Panc1 (cell line): Measurements from ENCODE around the gene F8A1. TPM values are rescaled to one million over a fixed set of nuclear protein-coding genes. Genes with fewer than 3 reads are reported as not detected.
"Not testable (repeated sequence)": the region's sequence is repeated elsewhere in the genome, so short reads cannot be mapped to it uniquely, and the experiment has no call there.

Source experiments
- ATAC-seq: fragments of 200-7000 bp; cut with Tn5 transposase; 2 replicates; pipeline ENCODE4 v1.9.1; 2020; ENCODE audit warnings: mild to moderate bottlenecking, moderate library complexity
- BruUV-seq: library from RNA; stranded (reverse); fragments of 400-500 nt; replicated peaks from 2 replicates; lab custom pipeline; 2021; lab: Mats Ljungman, UMichigan
- CTCF ChIA-PET: fragments of 300-600 bp; sonication (Branson Sonifier 250); formaldehyde crosslinking; loops from one replicate; lab custom pipeline; 2022; ENCODE audit warnings: antibody characterized with exemption; lab: Charles Lee
- POLR2A ChIA-PET: fragments of 300-600 bp; sonication (Branson Sonifier 250); formaldehyde crosslinking; loops from one replicate; lab custom pipeline; 2022; ENCODE audit warnings: antibody characterized with exemption; lab: Charles Lee
- DNase-seq: peaks from one replicate; pipeline ENCODE4 v3.0.0-alpha.2; 2010; ENCODE audit warnings: low read depth, low spot score
- H3K27ac ChIP-seq: 2 replicates; pipeline ENCODE4 v1.5.1; 2011; ENCODE audit warnings: mild to moderate bottlenecking, low read length, inconsistent platforms
- H3K27me3 ChIP-seq: fragments of 200-500 bp; sonication (Bioruptor generic); 2 replicates; pipeline ENCODE4 v1.6.0; 2014; ENCODE audit warnings: low read length, inconsistent platforms; ENCODE audit not compliant: control insufficient read depth, insufficient read depth
- H3K36me3 ChIP-seq: fragments of 200-500 bp; sonication (Bioruptor generic); 2 replicates; pipeline ENCODE4 v1.5.1; 2014; ENCODE audit warnings: inconsistent platforms, mild to moderate bottlenecking, low read length, moderate library complexity; ENCODE audit not compliant: control insufficient read depth, insufficient read depth
- H3K4me1 ChIP-seq: 2 replicates; pipeline ENCODE4 v1.5.1; 2011; ENCODE audit warnings: inconsistent platforms, mild to moderate bottlenecking, low read length, moderate library complexity; ENCODE audit not compliant: control insufficient read depth, insufficient read depth
- H3K4me3 ChIP-seq, 2 experiments: 2 replicates each; pipeline ENCODE4 v1.5.1; 2011 to 2012; ENCODE audit warnings: low read depth in 2 of 2, low read length in 2 of 2, mild to moderate bottlenecking in 2 of 2, inconsistent platforms in 1 of 2, moderate library complexity in 1 of 2
- H3K9me3 ChIP-seq: fragments of 200-500 bp; sonication (Bioruptor generic); 2 replicates; pipeline ENCODE4 v1.5.1; 2014; ENCODE audit warnings: low read depth, mild to moderate bottlenecking, inconsistent platforms, low read length, moderate library complexity; ENCODE audit not compliant: control insufficient read depth, insufficient read depth
- POLR2AphosphoS5 ChIP-seq: IDR thresholded peaks from 2 replicates; pipeline ENCODE4 v1.6.1; 2012; ENCODE audit warnings: mild to moderate bottlenecking, low read depth, low read length, moderate library complexity
- REST ChIP-seq, 2 experiments: IDR thresholded peaks; 2 replicates each; pipeline ENCODE4 v1.6.1; 2011 to 2012; ENCODE audit warnings: low read depth in 2 of 2, control low read depth in 1 of 2, low read length in 1 of 2, mild to moderate bottlenecking in 1 of 2, moderate library complexity in 1 of 2; ENCODE audit not compliant: insufficient read depth in 1 of 2
- SIN3A ChIP-seq: IDR thresholded peaks from 2 replicates; pipeline ENCODE4 v1.6.1; 2012; ENCODE audit warnings: low read depth, mild to moderate bottlenecking, low read length, moderate library complexity, borderline replicate concordance; ENCODE audit not compliant: insufficient read depth
- TCF7L2 ChIP-seq: IDR thresholded peaks from 2 replicates; pipeline ENCODE4 v1.6.1; 2011; ENCODE audit warnings: mild to moderate bottlenecking, low read depth, low read length, inconsistent platforms
- in situ Hi-C: cut with HindIII; loops from 2 replicates; pipeline ENCODE4 v1.10.0; 2016; ENCODE audit warnings: low sequenced_read_pairs, low pct_unique_long_range_greater_than_20kb
- intact Hi-C: fragments of 100-400 bp; cut with micrococcal nuclease; formaldehyde crosslinking; loops from one replicate; pipeline ENCODE4 v1.10.0; 2022; ENCODE audit not compliant: unreplicated experiment
- total RNA-seq: library from RNA; stranded (reverse); gene quantifications from one replicate; pipeline ENCODE4 v1.2.1, GENCODE V29; 2021; ENCODE audit not compliant: unreplicated experiment
- TF ChIP-seq, protein P1 (sequence below): fragments of 450-650 bp; IDR thresholded peaks from 2 replicates; pipeline ENCODE4 v1.5.1; 2017; ENCODE audit warnings: mild to moderate bottlenecking

Gene F8A1
- total RNA-seq, 1 experiment from 2014 or later = 122 TPM

GRCh38 chrX:154855256-154855655 is 30.9 kb upstream of the F8A1 start:
- in situ Hi-C loops = no loop called here
- ATAC-seq = no peak
- DNase-seq = no peak
- H3K4me1 ChIP-seq = no peaks in the 10 kb centered on the region
- no peak overlapping the region for H3K4me3 ChIP-seq
- H3K36me3 ChIP-seq = no peaks in the 10 kb centered on the region
- H3K9me3 ChIP-seq = no peaks in the 10 kb centered on the region
- H3K27ac ChIP-seq = no peak overlapping the region
- POLR2A ChIA-PET = no interaction called here
- no TSS peak for BruUV-seq
- H3K27me3 ChIP-seq = no peaks in the 10 kb centered on the region
- CTCF ChIA-PET = interaction anchor here (0.5 kb wide), 1 partner anchor 17 kb away, joined by 3 read pairs; no protein-coding TSS in a partner anchor
- no peak for TF ChIP-seq SIN3A
- no peak for TF ChIP-seq POLR2AphosphoS5
- TF ChIP-seq REST (IDR thresholded peaks at IDR 0.05; ENCODE audit: insufficient read depth in 1 of 2, low read depth in 2 of 2, low read length in 1 of 2) = no peak
- TF ChIP-seq, protein P1, sequence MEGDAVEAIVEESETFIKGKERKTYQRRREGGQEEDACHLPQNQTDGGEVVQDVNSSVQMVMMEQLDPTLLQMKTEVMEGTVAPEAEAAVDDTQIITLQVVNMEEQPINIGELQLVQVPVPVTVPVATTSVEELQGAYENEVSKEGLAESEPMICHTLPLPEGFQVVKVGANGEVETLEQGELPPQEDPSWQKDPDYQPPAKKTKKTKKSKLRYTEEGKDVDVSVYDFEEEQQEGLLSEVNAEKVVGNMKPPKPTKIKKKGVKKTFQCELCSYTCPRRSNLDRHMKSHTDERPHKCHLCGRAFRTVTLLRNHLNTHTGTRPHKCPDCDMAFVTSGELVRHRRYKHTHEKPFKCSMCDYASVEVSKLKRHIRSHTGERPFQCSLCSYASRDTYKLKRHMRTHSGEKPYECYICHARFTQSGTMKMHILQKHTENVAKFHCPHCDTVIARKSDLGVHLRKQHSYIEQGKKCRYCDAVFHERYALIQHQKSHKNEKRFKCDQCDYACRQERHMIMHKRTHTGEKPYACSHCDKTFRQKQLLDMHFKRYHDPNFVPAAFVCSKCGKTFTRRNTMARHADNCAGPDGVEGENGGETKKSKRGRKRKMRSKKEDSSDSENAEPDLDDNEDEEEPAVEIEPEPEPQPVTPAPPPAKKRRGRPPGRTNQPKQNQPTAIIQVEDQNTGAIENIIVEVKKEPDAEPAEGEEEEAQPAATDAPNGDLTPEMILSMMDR = no peak
- TF ChIP-seq TCF7L2 = no peak
- intact Hi-C loops = no loop called here

- CTCF ChIA-PET, POLR2A ChIA-PET, ATAC-seq, intact Hi-C loops, H3K27me3 ChIP-seq, H3K4me1 ChIP-seq, BruUV-seq, H3K36me3 ChIP-seq, H3K4me3 ChIP-seq, H3K27ac ChIP-seq, DNase-seq, in situ Hi-C loops, H3K9me3 ChIP-seq: not testable (repeated sequence)
These were observed 17.6 kb upstream of the F8A1 start for GRCh38 chrX:154868522-154868921.

GRCh38 chrX:154873329-154873728 is 12.8 kb upstream of the F8A1 start:
- no peak for DNase-seq

More at GRCh38 chrX:154873329-154873728, 12.8 kb upstream of the F8A1 start:
- ATAC-seq = no peak
- POLR2A ChIA-PET = no interaction called here
- Histone ChIP-seq H3K27me3 (no peaks in the 10 kb centered on the region), H3K27ac (no peak overlapping the region), H3K4me3 (no peak overlapping the region), H3K36me3 (no peaks in the 10 kb centered on the region), H3K9me3 (no peaks in the 10 kb centered on the region), H3K4me1 (no peaks in the 10 kb centered on the region)
- no TSS peak for BruUV-seq
- intact Hi-C loops (no loop called here), in situ Hi-C loops (no loop called here)
- CTCF ChIA-PET = no interaction called here
- TF ChIP-seq, protein P1 = no peak
- TF ChIP-seq SIN3A = no peak
- TF ChIP-seq TCF7L2 = no peak
- TF ChIP-seq POLR2AphosphoS5 = no peak
- TF ChIP-seq REST (IDR thresholded peaks at IDR 0.05; ENCODE audit: insufficient read depth in 1 of 2, low read depth in 2 of 2, low read length in 1 of 2) = no peak
